GM12875 (cell line): Measurements from ENCODE around the gene NLK.
"Not testable (repeated sequence)": the region's sequence is repeated elsewhere in the genome, so short reads cannot be mapped to it uniquely, and the experiment has no call there.

Source experiments
- H3K4me3 ChIP-seq: one replicate; pipeline ENCODE4 v1.5.1; 2011; ENCODE audit warnings: low read depth, low read length, control low read depth
- CTCF ChIP-seq: IDR thresholded peaks from 2 replicates; pipeline ENCODE4 v1.5.1; 2011; ENCODE audit warnings: low read depth, mild to moderate bottlenecking, control low read depth, inconsistent platforms, low read length, moderate library complexity, borderline replicate concordance; ENCODE audit not compliant: insufficient read depth

The NLK gene

GRCh38 chr17:28097254-28097653 lies 54.8 kb downstream of the NLK start:
- TF ChIP-seq CTCF, result no peak
- no peak overlapping the region for H3K4me3 ChIP-seq

- H3K4me3 ChIP-seq, result no peak overlapping the region
- TF ChIP-seq CTCF, result no peak
Measured at GRCh38 chr17:28097901-28098300, 55.4 kb downstream of the NLK start.

- not testable (repeated sequence) for H3K4me3 ChIP-seq
Measured at GRCh38 chr17:28098591-28098990, 56.1 kb downstream of the NLK start.

- TF ChIP-seq CTCF, result no peak
- H3K4me3 ChIP-seq, result no peak overlapping the region
Measured at GRCh38 chr17:28100251-28100650, 57.8 kb downstream of the NLK start.

GRCh38 chr17:28100936-28101335 lies 58.5 kb downstream of the NLK start:
- TF ChIP-seq CTCF, result no peak
- no peak overlapping the region for H3K4me3 ChIP-seq

GRCh38 chr17:28101919-28102318 lies 59.4 kb downstream of the NLK start:
- no peak overlapping the region for H3K4me3 ChIP-seq
- TF ChIP-seq CTCF, result no peak

- TF ChIP-seq CTCF, result no peak
- no peak overlapping the region for H3K4me3 ChIP-seq
Measured at GRCh38 chr17:28105501-28105900, 63.0 kb downstream of the NLK start.

GRCh38 chr17:28110184-28110583 lies 67.7 kb downstream of the NLK start:
- H3K4me3 ChIP-seq, result no peak overlapping the region
- TF ChIP-seq CTCF, result no peak
